Measurements from ENCODE around the gene DUOXA1. TPM values are rescaled to one million over a fixed set of nuclear protein-coding genes. Genes with fewer than 3 reads are reported as not detected.

Gene DUOXA1
- total and polyA plus RNA-seq, 2 of the 4 experiments (the other 2 are of a cell fraction) = 0.02 TPM; not detected in 1

DNA sequence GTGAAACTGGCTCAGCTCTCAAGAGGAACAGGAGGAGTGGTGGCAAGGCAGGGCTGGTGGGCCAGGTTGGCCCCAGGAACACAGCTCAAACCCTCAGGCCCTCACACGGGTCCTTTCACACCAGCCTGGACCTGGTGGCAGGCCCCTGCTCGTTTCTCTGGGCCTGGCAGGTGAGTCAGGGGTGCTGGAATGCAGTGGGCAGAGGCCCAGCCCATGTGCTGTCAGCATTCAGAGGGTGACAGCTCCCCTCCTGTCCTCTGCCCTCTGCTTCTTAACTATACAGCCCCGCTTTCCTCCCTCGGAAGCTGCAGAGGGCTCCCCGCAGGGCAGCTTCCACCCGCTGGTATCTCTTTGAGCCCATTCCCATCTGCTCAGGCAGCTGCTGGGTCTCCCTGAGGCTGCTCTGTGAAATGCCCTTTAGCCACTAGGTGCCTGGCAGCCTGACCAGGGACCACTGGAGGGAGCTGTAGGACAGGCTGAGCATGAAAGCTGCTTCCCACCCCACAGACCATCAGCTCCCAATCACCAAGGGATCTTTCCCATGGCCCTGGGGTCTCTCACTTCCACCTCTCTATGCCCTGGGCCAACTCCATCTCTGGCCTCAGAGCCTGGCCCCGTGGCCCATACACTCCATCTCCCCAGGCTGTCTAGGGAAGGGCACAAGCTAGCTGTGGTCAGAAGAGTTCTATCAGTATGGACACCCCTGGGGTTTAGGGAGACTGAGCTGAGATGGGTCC lies 33.3 kb upstream of the DUOXA1 start:
- TF ChIP-seq, protein P1, sequence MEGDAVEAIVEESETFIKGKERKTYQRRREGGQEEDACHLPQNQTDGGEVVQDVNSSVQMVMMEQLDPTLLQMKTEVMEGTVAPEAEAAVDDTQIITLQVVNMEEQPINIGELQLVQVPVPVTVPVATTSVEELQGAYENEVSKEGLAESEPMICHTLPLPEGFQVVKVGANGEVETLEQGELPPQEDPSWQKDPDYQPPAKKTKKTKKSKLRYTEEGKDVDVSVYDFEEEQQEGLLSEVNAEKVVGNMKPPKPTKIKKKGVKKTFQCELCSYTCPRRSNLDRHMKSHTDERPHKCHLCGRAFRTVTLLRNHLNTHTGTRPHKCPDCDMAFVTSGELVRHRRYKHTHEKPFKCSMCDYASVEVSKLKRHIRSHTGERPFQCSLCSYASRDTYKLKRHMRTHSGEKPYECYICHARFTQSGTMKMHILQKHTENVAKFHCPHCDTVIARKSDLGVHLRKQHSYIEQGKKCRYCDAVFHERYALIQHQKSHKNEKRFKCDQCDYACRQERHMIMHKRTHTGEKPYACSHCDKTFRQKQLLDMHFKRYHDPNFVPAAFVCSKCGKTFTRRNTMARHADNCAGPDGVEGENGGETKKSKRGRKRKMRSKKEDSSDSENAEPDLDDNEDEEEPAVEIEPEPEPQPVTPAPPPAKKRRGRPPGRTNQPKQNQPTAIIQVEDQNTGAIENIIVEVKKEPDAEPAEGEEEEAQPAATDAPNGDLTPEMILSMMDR (conservative IDR thresholded peaks at IDR 0.05; ENCODE audit: low read depth, low read length) = peak; percentile 98
- TF ChIP-seq FOS (IDR thresholded peaks at IDR 0.05; ENCODE audit: low read depth, low read length) (peak; percentile 26; the same call in 1 of the 2 replicates), RCOR1 (IDR thresholded peaks at IDR 0.05; ENCODE audit: insufficient replicate concordance, low read length) (no peak), POLR2A (IDR thresholded peaks at IDR 0.05; ENCODE audit: low read depth, low read length) (peak; percentile 64; the same call in 1 of the 2 replicates), SMC3 (IDR thresholded peaks at IDR 0.05; ENCODE audit: low read depth, low read length) (peak; percentile 76), MAZ (IDR thresholded peaks at IDR 0.05; ENCODE audit: borderline replicate concordance, low read depth, low read length) (peak; percentile 46; the same call in 1 of the 2 replicates), RAD21 (IDR thresholded peaks at IDR 0.05; ENCODE audit: low read length) (peak; percentile 98), CHD1 (IDR thresholded peaks at IDR 0.05; ENCODE audit: low read depth, low read length) (no peak)
- no peak overlapping the region for H2BK5ac ChIP-seq (ENCODE audit: low read depth, low read length, poor library complexity, severe bottlenecking)
- no peaks in the 10 kb centered on the region for H3K36me3 ChIP-seq (ENCODE audit: control insufficient read depth, insufficient read depth, low read length)
- peak overlapping the region; percentile 57 for H2AK5ac ChIP-seq (ENCODE audit: low read depth, low read length)
- ATAC-seq (ENCODE audit: low read depth) (peak; percentile 78), DNase-seq (peak; percentile 82)
- H3K4me2 ChIP-seq (ENCODE audit: low read depth, low read length) = no peak overlapping the region
- peak overlapping the region in 1 of 2 experiments; percentile 34; a peak in 1 of 4 replicates for H4K8ac ChIP-seq (ENCODE audit: low read depth in 2 of 2, low read length in 2 of 2)
- no peaks in the 10 kb centered on the region for H4K20me1 ChIP-seq (ENCODE audit: insufficient read depth, low read length)
- H3K4me3 ChIP-seq (ENCODE audit: insufficient read depth, low read depth, low read length) = no peak overlapping the region
- no peak overlapping the region for H3K18ac ChIP-seq (ENCODE audit: low read depth, low read length)
- H2BK20ac ChIP-seq (ENCODE audit: low read depth, low read length) = no peak overlapping the region
- peaks cover 8% of the 10 kb centered on the region for H3K4me1 ChIP-seq (ENCODE audit: control insufficient read depth, insufficient read depth, low read length)
- no peak overlapping the region for H3K23ac ChIP-seq (ENCODE audit: low read depth, low read length)
- intact Hi-C loops (cut with micrococcal nuclease) (loop anchor here (1.0 kb wide), 3 partner anchors 37 to 294 kb away; no protein-coding TSS in a partner anchor), dilution Hi-C loops (cut with HindIII; ENCODE audit: low sequenced_read_pairs, unreplicated experiment) (no loop called here), in situ Hi-C loops (cut with MboI; ENCODE audit: low sequenced_read_pairs) (loop anchor here (5.0 kb wide), 1 partner anchor 239 kb away; a partner anchor contains a TSS)
- no peak overlapping the region; the same call in 1 of the 2 replicates for H3K27ac ChIP-seq (ENCODE audit: insufficient read depth, low read length)
- H4K91ac ChIP-seq (ENCODE audit: insufficient read depth, low read depth, low read length) = peak overlapping the region; percentile 43; the same call in 1 of the 2 replicates
- H2BK120ac ChIP-seq (ENCODE audit: low read depth, low read length) = 0 out of 2 replicates have a peak overlapping the region, but pooled peaks have one; percentile 14
- no peak overlapping the region for H4K5ac ChIP-seq (ENCODE audit: low read depth, low read length)
- peak overlapping the region; percentile 94 for H2AK9ac ChIP-seq (replicated peaks; ENCODE audit: low read depth, low read length, poor library complexity)
- H3K14ac ChIP-seq (replicated peaks; ENCODE audit: low read depth, low read length) = 0 out of 2 replicates have a peak overlapping the region, but pooled peaks have one; percentile 21
- no TSS peak for BruUV-seq (replicated peaks)
- CTCF ChIA-PET = interaction anchor here (0.6 to 3.2 kb wide), 12 partner anchors 35 to 268 kb away, joined by 3 to 27 read pairs (median 4); a partner anchor contains a TSS
- H3K9ac ChIP-seq (ENCODE audit: low read depth, low read length) = no peak overlapping the region
- H3K79me1 ChIP-seq (ENCODE audit: low read depth in 1 of 2, low read length in 2 of 2) = peaks cover 5 to 20% of the 10 kb centered on the region in 2 experiments
- peak overlapping the region; percentile 86 for H2AFZ ChIP-seq (replicated peaks; ENCODE audit: low read length, poor library complexity)
- POLR2A ChIA-PET (ENCODE audit: unreplicated experiment) = interaction anchor here (1.0 kb wide), 1 partner anchor 239 kb away, joined by 3 read pairs; a partner anchor contains a TSS
- H3K9me3 ChIP-seq (ENCODE audit: control insufficient read depth, insufficient read depth, low read length) = no peaks in the 10 kb centered on the region
- H3K56ac ChIP-seq (ENCODE audit: extremely low read depth, insufficient read depth, low read length) = no peak overlapping the region
- H2BK15ac ChIP-seq (ENCODE audit: low read depth, low read length) = no peak overlapping the region; the same call in 2 of the 3 replicates
- H3K4ac ChIP-seq (ENCODE audit: low read depth, low read length) = peak overlapping the region; percentile 58
- WGBS, 2 experiments (ENCODE audit: extremely low coverage in 2 of 2, insufficient read length in 1 of 2) = 20% methylated on average over 1 of the region's 7 CpGs; no CpG with 5 or more reads in 1 of the 2 experiments
- peaks cover 5% of the 10 kb centered on the region for H3K9me1 ChIP-seq (ENCODE audit: insufficient read depth, low read length)
- no peaks in the 10 kb centered on the region for H3K27me3 ChIP-seq (ENCODE audit: control insufficient read depth, insufficient read depth, low read length)

Data from IMR-90 (cell line).